T-helper 1 cell (primary cell): ENCODE results near the gene SIGLEC1.

Experiments used
- DNase-seq, 5 donors: peaks; one replicate each; pipeline ENCODE4 v3.0.0-alpha.2; 2012 to 2020

The SIGLEC1 gene

GRCh38 chr20:3698591-3699001 is 13.8 kb downstream of the SIGLEC1 start:
- no peak for DNase-seq

- no peak for DNase-seq
Measured at GRCh38 chr20:3697588-3698305, 14.7 kb downstream of the SIGLEC1 start.

GRCh38 chr20:3696745-3697587 is 15.4 kb downstream of the SIGLEC1 start:
- DNase-seq, result no peak

DNA sequence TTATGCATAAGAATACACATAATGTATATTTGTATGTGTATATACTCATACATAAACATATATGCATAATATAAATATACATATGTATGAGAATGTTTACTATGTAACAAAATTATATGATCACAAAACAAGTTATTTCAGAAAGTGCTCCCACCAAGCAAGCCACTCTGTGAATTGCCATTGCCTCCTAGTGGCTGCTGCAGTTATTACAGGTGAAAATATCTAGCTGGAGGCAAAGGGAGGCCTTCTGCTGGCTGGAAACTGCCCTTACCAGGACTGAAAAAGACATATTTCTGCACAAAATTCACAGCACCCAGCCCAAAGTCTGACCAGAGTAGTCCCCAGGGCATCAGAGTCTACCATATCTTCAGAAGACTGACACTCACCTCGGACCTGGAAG is 16.2 kb downstream of the SIGLEC1 start:
- DNase-seq, result no peak

GRCh38 chr20:3694864-3695263 is 17.5 kb downstream of the SIGLEC1 start:
- no peak for DNase-seq

GRCh38 chr20:3693376-3693775 is 19.0 kb downstream of the SIGLEC1 start:
- no peak for DNase-seq

DNA sequence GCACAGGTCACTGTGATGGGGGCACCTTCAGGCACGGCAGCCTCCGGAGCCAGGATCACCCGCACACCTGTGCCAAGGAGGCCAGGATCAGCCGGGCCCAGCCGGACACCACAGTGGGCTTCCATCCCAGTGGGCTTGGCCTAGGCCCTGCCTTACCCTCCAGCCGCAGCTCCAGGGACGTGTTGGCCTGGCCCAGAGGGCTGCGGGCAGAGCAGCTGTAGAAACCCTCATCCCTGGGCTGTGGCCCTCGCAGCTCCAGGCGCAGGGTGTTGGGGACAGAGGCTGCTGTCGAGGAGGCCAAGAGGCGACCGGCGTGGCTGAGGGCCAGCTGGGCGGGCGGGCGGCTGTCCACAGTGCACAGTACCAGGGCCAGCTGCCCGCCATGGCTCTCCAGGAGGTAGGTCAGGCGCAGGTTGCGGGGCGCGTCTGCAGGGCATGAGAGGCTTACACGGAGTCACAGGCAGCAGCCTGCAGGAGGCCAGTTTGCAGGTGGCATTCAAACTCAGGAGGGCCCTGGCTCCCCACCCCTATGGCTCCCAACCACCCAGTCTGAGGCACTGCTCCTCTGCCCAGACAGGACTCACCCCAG is 19.6 kb downstream of the SIGLEC1 start:
- DNase-seq, result no peak

GRCh38 chr20:3691897-3692296 is 20.5 kb downstream of the SIGLEC1 start:
- DNase-seq, result no peak

DNA sequence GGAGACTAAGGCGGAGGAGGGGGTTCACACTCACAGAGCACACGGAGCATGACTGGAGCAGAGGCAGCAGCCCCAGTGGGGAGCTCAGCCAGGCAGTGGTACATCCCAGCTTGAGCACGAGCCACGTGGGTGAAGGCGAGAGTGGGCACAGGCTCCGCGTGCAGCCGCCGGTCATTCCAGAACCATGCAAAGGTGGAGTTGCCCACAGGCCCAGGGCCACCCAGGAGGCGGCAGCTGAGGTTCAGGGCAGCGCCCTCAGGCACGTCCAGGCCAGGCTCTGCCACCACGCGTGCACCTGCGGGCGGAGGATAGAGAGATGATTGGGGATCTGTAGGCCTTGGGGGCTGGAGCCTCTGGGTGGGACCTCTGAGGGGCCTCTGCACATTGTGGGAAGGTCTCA is 21.1 kb downstream of the SIGLEC1 start:
- no peak for DNase-seq

DNA sequence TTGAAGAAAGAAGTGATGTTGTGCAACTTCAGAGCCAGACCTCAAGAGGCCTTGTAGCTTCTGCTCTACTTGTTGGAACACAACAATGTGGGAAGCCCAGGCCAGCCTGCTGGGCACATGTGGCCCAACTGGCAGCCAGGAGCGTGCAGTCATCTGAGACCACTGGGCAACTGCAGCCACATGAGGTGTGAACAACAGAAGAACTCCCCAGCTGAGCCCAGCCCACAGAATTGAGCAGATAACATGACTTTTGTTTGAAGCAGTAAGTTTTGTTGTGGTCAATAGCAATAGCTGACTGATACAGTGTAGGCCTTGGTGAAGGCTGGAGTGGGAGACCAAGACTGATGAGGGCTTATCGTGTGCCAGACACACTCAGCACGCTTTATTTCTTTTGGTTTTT is 22.0 kb downstream of the SIGLEC1 start:
- DNase-seq, result no peak

DNA sequence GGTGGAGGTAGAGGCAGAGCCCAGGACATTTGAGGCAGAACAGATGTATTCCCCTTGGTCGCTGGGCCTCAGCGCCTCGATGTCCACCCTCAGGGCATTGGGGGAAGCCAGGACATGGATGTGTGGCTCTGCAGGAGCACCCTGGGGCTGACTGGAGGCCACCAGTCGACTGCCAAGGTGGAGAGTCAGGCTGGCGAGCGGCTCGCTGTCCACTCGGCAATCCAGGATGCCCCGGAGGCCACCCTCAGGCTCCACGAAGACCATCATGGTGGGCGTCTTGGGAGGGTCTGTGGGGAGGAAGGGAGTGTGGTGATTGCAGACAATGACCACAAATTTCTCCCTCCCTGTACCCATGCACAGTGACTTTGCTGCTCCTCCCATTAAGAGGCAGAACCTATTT is 22.4 kb downstream of the SIGLEC1 start:
- DNase-seq, result no peak

DNA sequence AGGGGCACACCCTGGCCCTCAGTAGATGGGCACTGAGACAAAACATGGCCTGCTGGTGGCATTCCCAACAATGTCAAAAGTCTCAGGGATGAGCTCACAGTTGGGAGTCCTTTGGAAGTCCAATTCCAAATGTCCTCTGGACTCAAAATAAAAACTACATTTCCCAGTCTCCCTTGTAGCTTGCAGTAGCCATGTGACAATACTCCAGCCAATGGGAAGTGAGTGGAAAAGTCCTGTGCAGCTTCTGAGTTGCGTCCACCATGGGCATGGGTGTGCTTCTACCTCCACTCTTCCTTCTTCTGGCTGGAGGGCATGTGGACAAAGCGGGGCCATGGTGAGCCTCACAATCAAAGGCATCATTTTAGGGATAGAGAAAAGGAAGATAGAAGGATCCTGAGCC is 24.7 kb downstream of the SIGLEC1 start:
- no peak for DNase-seq

DNA sequence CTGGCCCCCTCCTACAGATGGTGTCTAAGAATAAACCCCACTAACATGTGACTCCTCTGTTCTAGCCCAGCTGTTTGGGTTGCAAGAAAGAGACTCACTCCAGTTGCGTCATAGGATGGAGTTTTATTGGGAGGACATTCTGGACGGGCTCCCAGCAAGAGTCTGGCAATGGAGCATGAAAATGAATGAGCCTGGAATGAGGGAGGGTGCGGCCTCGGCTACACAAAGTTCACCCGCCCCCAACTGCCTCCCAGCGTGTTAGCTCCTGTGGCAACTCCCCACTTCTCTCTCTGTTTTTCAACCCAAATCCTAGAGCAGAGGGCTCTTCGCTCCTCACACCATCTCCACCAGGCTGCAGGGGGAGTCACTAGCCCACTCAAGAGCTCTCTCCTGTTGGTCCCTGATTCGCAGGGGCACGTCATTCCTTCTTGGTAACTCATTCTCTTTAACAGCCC is 25.5 kb downstream of the SIGLEC1 start:
- DNase-seq, result no peak

DNA sequence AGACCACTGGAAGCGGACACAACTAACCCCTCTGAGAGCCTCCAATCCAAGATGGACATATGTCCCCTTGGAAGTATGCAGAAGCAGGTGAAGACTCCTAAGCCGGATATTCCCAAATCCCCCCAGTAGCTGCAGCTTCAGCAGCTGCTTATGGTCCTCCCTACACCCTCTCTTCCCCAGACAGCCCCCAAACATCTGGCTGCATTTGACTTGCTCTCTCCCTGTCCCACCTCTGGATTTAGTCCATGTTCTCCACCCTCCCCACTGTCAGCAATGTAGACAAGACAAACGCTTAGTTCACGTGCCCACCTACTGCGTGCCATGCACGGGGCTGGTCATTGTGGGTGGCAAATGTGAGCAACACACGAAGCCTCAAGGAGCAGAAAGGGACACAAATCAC is 26.0 kb downstream of the SIGLEC1 start:
- no peak for DNase-seq

DNA sequence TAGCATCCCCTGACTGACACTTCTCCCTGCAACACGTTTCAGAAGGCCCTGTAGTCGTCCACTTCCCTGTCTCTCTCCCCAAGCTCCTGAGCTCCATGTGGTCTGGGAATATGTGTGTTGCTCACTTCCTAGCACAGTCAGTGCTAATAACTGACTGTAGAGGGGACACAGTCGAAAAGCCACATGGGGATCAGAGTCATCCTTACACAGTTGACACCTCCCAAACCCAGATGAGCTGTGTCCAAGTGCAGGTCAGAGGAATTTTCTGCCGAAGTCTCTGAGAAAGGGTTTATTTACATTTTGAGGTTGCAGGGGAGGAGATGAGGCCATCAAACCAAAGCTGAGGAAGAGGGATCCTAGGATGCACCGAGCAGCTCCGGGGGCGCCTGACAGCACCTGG is 27.1 kb downstream of the SIGLEC1 start:
- DNase-seq, result no peak

GRCh38 chr20:3681931-3682781 is 30.2 kb downstream of the SIGLEC1 start, which contains the start of gene ADAM33:
Gene ADAM33 (minus strand): TSS chr20:3682010. CDS start chr20:3682004, 6 bp downstream.
- DNase-seq, result no peak

DNA sequence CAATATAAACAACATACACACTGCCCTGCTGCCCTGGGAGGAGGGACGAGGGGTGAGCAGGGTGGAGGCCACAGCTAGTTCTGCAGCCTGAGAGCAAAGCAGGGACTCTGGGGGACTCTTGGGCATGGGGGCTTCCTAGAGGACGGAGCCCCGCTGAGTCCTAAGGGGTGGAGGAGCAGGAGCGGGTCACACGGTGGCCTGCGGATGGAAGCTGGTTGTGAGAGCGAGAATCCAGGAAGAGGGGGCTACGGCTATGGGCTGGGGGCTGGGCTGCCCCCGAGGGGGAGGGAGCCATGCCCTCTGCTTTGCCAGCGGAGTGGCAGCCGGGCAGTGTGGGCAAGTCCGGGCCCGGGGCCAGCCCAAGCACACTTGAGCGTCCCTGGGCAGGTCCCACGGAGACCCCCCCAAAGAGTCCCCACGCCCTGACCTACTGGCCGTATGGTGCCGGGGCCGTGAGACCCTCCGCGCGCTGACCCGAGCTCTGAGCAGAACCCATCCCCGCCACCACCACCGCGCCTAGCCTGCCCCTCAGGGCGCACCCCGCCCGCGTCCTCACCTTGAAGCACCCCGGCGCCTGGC is 31.0 kb downstream of the SIGLEC1 start:
- no peak for DNase-seq

- no peak for DNase-seq
Measured at GRCh38 chr20:3680701-3681351, 31.6 kb downstream of the SIGLEC1 start.

DNA sequence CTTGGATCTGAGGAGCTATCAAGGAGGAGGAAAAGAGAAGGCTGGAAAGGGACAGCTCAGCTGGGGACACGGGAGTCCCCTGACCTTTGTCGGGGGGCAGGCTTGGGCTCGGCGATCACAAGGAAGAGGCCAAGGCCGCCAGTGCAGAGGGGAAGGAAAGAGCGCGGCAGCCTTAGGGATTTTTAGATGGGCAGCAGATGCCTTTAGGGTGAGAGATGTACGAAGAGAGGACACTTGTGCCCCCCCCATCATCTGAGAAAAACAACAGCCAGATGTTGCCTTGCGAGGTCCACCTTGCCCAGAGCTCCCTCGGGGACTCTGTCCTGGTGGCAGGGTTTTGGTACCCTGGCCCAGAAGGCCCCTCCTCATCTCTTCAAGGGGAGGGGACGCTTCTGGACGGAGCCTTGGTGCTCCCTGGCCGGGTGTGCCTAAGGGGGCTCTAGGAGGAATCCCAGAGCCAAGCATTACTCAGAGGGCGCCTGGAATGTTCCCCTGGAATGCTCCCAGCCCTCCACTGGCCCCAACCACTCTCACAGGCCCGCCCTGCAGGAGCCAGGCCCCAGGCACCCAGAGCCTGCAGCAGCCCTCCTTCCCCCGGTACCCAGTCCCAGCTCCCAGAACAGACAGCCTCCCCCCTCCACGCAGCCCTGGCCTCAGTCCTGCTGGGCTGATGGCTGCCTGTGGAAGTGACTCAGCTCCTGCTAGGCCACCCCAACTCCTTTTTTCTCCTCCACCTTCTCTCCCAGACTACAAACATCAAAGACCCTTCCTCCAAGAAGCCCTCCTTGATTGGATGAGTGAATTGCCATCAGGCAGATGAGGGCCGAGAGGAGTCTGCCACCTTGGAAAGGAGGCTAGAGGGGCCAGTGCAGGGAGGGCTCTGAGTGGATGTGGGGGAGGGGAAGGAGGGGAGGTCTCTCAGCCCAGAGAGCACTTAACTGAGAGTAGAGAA is 32.4 kb downstream of the SIGLEC1 start:
- DNase-seq, result no peak
